NCI-H2029 treated with DMSO at 0.1 percent for 48 hours (cell line): Measurements from ENCODE around the gene RPS13.
A peak's percentile ranks its signal among the peaks of the same experiment; 100 is the strongest.
"Not testable (repeated sequence)": the region's sequence is repeated elsewhere in the genome, so short reads cannot be mapped to it uniquely, and the experiment has no call there.

Source experiments
- DNase-seq: peaks from one replicate; lab custom pipeline; 2025; lab: John Stamatoyannopoulos, UW

Gene RPS13

GRCh38 chr11:17077520-17078401, at the start of gene RPS13:
Gene RPS13 (minus strand): TSS chr11:17077667. CDS start chr11:17077641, 26 bp downstream.
- DNase-seq: peak; percentile 90

GRCh38 chr11:17121981-17122380, 44.5 kb upstream of the RPS13 start:
- no peak for DNase-seq

GRCh38 chr11:17117262-17117661, 39.8 kb upstream of the RPS13 start:
- no peak for DNase-seq

GRCh38 chr11:17116117-17116516, 38.6 kb upstream of the RPS13 start:
- no peak for DNase-seq

- not testable (repeated sequence) for DNase-seq
Measured at GRCh38 chr11:17107745-17108144, 30.3 kb upstream of the RPS13 start.

GRCh38 chr11:17105404-17106040, 28.1 kb upstream of the RPS13 start:
- not testable (repeated sequence) for DNase-seq

- DNase-seq: no peak
Measured at GRCh38 chr11:17102462-17102861, 25.0 kb upstream of the RPS13 start.

GRCh38 chr11:17098658-17099057, 21.2 kb upstream of the RPS13 start:
- DNase-seq: no peak

- no peak for DNase-seq
Measured at GRCh38 chr11:17098038-17098437, 20.6 kb upstream of the RPS13 start.

GRCh38 chr11:17085976-17086375, 8.5 kb upstream of the RPS13 start:
- DNase-seq: not testable (repeated sequence)

- DNase-seq: no peak
Measured at GRCh38 chr11:17077240-17077519, 287 bp downstream of the RPS13 start.

GRCh38 chr11:17076517-17077239, 789 bp downstream of the RPS13 start:
- no peak for DNase-seq

GRCh38 chr11:17075506-17075905, 2.0 kb downstream of the RPS13 start:
- DNase-seq: no peak

GRCh38 chr11:17073370-17074027, 4.0 kb downstream of the RPS13 start:
- no peak for DNase-seq

- DNase-seq: no peak
Measured at GRCh38 chr11:17067417-17067816, 10.1 kb downstream of the RPS13 start.

GRCh38 chr11:17066691-17067090, 10.8 kb downstream of the RPS13 start:
- no peak for DNase-seq

GRCh38 chr11:17063171-17064002, 14.1 kb downstream of the RPS13 start:
- DNase-seq: peak; percentile 12

- DNase-seq: not testable (repeated sequence)
Measured at GRCh38 chr11:17051146-17051545, 26.3 kb downstream of the RPS13 start.

GRCh38 chr11:17048491-17048890, 29.0 kb downstream of the RPS13 start:
- DNase-seq: not testable (repeated sequence)

- DNase-seq: no peak
Measured at GRCh38 chr11:17046690-17047089, 30.8 kb downstream of the RPS13 start.
